DND-41 (cell line): ENCODE results near the gene C22orf31.

Experiments used
- ATAC-seq: fragments of 200-7000 bp; cut with Tn5 transposase; 3 replicates; pipeline ENCODE4 v1.9.1; 2021; ENCODE audit warnings: low read depth; ENCODE audit not compliant: insufficient read depth
- DNase-seq: peaks from one replicate; pipeline ENCODE4 v3.0.0-alpha.2; 2020
- H2AFZ ChIP-seq: 2 replicates; pipeline ENCODE4 v1.6.0; 2012; ENCODE audit warnings: low read depth, low read length
- H3K27ac ChIP-seq: 2 replicates; pipeline ENCODE4 v1.5.1; 2012; ENCODE audit warnings: low read length, inconsistent platforms
- H3K27me3 ChIP-seq: fragments of 200-600 bp; sonication (generic); 2 replicates; pipeline ENCODE4 v1.6.0; 2012; ENCODE audit warnings: low read length, mild to moderate bottlenecking, inconsistent platforms; ENCODE audit not compliant: insufficient read depth, poor library complexity
- H3K36me3 ChIP-seq: 2 replicates; pipeline ENCODE4 v1.5.1; 2012; ENCODE audit warnings: low read length, inconsistent platforms; ENCODE audit not compliant: insufficient read depth
- H3K4me1 ChIP-seq: 2 replicates; pipeline ENCODE4 v1.5.1; 2012; ENCODE audit warnings: mild to moderate bottlenecking, low read length; ENCODE audit not compliant: insufficient read depth
- H3K4me2 ChIP-seq: 2 replicates; pipeline ENCODE4 v1.6.0; 2012; ENCODE audit warnings: mild to moderate bottlenecking, moderate library complexity, low read length, inconsistent platforms; ENCODE audit not compliant: insufficient read depth
- H3K4me3 ChIP-seq, 2 experiments: fragments of 200-600 bp in 1 of 2; shearing (Covaris generic) in 1 of 2; 2 replicates each; pipeline ENCODE4 v1.5.1; 2012 to 2016; ENCODE audit warnings: inconsistent platforms in 2 of 2, low read length in 2 of 2, mild to moderate bottlenecking in 2 of 2, low read depth in 1 of 2, moderate library complexity in 1 of 2
- H3K79me2 ChIP-seq: 2 replicates; pipeline ENCODE4 v1.6.0; 2012; ENCODE audit warnings: low read length, inconsistent platforms; ENCODE audit not compliant: insufficient read depth
- H3K9ac ChIP-seq: 2 replicates; pipeline ENCODE4 v1.6.0; 2012; ENCODE audit warnings: low read depth, mild to moderate bottlenecking, inconsistent platforms, low read length, moderate library complexity
- H3K9me3 ChIP-seq: 2 replicates; pipeline ENCODE4 v1.5.1; 2012; ENCODE audit warnings: low read length, moderate library complexity, mild to moderate bottlenecking, inconsistent platforms; ENCODE audit not compliant: insufficient read depth, severe bottlenecking
- H4K20me1 ChIP-seq: 2 replicates; pipeline ENCODE4 v1.6.0; 2012; ENCODE audit warnings: low read length; ENCODE audit not compliant: insufficient read depth
- CTCF ChIP-seq: IDR thresholded peaks from 2 replicates; pipeline ENCODE4 v1.5.1; 2012; ENCODE audit warnings: borderline replicate concordance, low read length, moderate library complexity, mild to moderate bottlenecking; ENCODE audit not compliant: poor library complexity, severe bottlenecking; ENCODE audit errors: extremely low read depth
- EZH2 ChIP-seq: IDR thresholded peaks from 3 replicates; pipeline ENCODE4 v1.6.1; 2012; ENCODE audit warnings: borderline replicate concordance, low read depth, mild to moderate bottlenecking, moderate library complexity, low read length, inconsistent platforms; ENCODE audit not compliant: severe bottlenecking

Gene C22orf31

GRCh38 chr22:29071261-29072045 lies 9.8 kb upstream of the C22orf31 start:
- DNase-seq (no peak), ATAC-seq (no peak)
- no peaks in the 10 kb centered on the region for H3K27me3 ChIP-seq
- H3K27ac ChIP-seq = no peak overlapping the region
- peaks cover 44% of the 10 kb centered on the region for H3K4me1 ChIP-seq
- peaks cover 6% of the 10 kb centered on the region; the same call in 1 of the 2 replicates for H3K36me3 ChIP-seq
- no peak overlapping the region for H2AFZ ChIP-seq
- H3K9ac ChIP-seq = no peak overlapping the region
- no peaks in the 10 kb centered on the region for H3K9me3 ChIP-seq
- H3K4me2 ChIP-seq = no peak overlapping the region
- H3K79me2 ChIP-seq = peaks cover 35% of the 10 kb centered on the region
- TF ChIP-seq EZH2 (no peak), CTCF (no peak)
- H4K20me1 ChIP-seq = 0 out of 2 replicates have a peak, but pooled peaks cover 3% of the 10 kb centered on the region
- H3K4me3 ChIP-seq = no peak overlapping the region

DNA sequence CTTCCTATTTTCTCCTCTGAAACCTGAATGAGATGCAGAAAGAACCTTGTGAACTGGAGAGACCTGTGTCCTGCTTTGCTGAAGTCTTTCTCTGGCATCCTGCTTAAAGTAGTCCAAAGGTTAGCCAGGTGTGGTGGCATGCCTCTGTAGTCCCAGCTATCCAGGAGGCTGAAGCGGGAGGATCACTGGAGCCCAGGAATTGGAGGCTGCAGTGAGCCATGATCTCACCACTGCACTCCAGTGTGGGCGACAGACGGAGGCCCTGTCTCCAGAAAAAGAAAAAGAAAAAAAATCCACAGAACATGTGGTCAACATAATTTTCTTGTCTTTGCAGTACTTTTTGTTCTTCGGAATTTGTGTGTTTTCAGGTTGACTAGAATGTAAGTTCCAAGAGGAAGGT lies 8.9 kb upstream of the C22orf31 start:
- Histone ChIP-seq H2AFZ (no peak overlapping the region), H3K4me3 (no peak overlapping the region), H3K9ac (no peak overlapping the region), H3K36me3 (peaks cover 6% of the 10 kb centered on the region; the same call in 1 of the 2 replicates), H3K9me3 (no peaks in the 10 kb centered on the region), H3K79me2 (peaks cover 26% of the 10 kb centered on the region), H3K27ac (no peak overlapping the region), H3K27me3 (no peaks in the 10 kb centered on the region), H3K4me1 (peaks cover 44% of the 10 kb centered on the region), H3K4me2 (no peak overlapping the region), H4K20me1 (0 out of 2 replicates have a peak, but pooled peaks cover 3% of the 10 kb centered on the region)
- no peak for TF ChIP-seq CTCF
- TF ChIP-seq EZH2 = no peak
- ATAC-seq = no peak
- no peak for DNase-seq

DNA sequence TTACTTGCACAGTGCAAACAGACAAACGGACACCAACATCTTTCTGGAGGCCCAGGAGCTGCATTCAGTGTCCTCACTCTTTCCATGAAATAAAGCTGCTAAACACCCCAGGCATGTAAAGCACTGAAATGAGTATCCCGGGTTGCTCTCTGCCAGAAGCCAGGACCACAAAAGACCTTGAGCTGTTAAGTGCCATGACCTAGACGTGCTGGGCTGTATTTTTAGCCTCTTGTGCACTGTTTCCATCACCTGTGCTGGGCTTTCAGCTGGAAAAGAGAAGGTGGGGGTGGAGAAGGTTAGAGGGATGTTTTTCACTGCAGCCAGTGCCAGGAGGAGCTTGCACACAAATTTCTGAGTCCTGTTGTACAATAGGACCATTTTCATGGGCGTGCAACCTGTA lies 7.8 kb upstream of the C22orf31 start:
- TF ChIP-seq CTCF = no peak
- no peak for TF ChIP-seq EZH2
- Histone ChIP-seq H3K27ac (no peak overlapping the region), H3K4me2 (no peak overlapping the region), H4K20me1 (0 out of 2 replicates have a peak, but pooled peaks cover 3% of the 10 kb centered on the region), H3K27me3 (no peaks in the 10 kb centered on the region), H2AFZ (no peak overlapping the region), H3K4me1 (peaks cover 40% of the 10 kb centered on the region), H3K79me2 (peaks cover 16% of the 10 kb centered on the region), H3K9ac (no peak overlapping the region), H3K9me3 (no peaks in the 10 kb centered on the region), H3K4me3 (no peak overlapping the region), H3K36me3 (peaks cover 6% of the 10 kb centered on the region; the same call in 1 of the 2 replicates)
- ATAC-seq (no peak), DNase-seq (no peak)
